ENCODE results near the gene ATP5MK.

GRCh38 chr10:103367379-103367781 is 28.9 kb downstream of the ATP5MK start:
- no peak for TF ChIP-seq CTCF (IDR thresholded peaks at IDR 0.05; ENCODE audit: insufficient read depth, low read length, poor library complexity, severe bottlenecking)
- TF ChIP-seq EZH2phosphoT487 (conservative IDR thresholded peaks at IDR 0.05; ENCODE audit: low read length) = no peak

Measured in SU-DHL-6 (cell line).